DOHH2 (cell line): ENCODE results near the gene SH3GL1.

Experiments
- H3F3A ChIP-seq: fragments of 200-600 bp; sonication (generic), shearing (Covaris generic); 2 replicates; pipeline ENCODE4 v1.6.0; 2016; ENCODE audit warnings: antibody characterized with exemption, mild to moderate bottlenecking; ENCODE audit not compliant: control insufficient read depth, insufficient read depth
- H3K27ac ChIP-seq: fragments of 200-600 bp; sonication (generic); 2 replicates; pipeline ENCODE4 v1.5.1; 2014; ENCODE audit warnings: low read depth, mild to moderate bottlenecking, low read length, moderate library complexity
- H3K27me3 ChIP-seq: fragments of 200-600 bp; sonication (generic); 2 replicates; pipeline ENCODE4 v1.6.1; 2014; ENCODE audit warnings: mild to moderate bottlenecking, low read length, mixed read lengths; ENCODE audit not compliant: control insufficient read depth
- H3K36me3 ChIP-seq: fragments of 200-600 bp; sonication (generic); 2 replicates; pipeline ENCODE4 v1.6.1; 2014; ENCODE audit warnings: mild to moderate bottlenecking, low read length, moderate library complexity, mixed read lengths; ENCODE audit not compliant: control insufficient read depth
- H3K4me1 ChIP-seq: fragments of 200-600 bp; sonication (generic); 2 replicates; pipeline ENCODE4 v1.6.1; 2014; ENCODE audit warnings: mild to moderate bottlenecking, low read length, mixed read lengths; ENCODE audit not compliant: control insufficient read depth
- H3K4me2 ChIP-seq: fragments of 200-600 bp; sonication (generic); 2 replicates; pipeline ENCODE4 v1.6.0; 2014; ENCODE audit warnings: mild to moderate bottlenecking, low read length, moderate library complexity
- H3K4me3 ChIP-seq: fragments of 200-600 bp; sonication (generic); 2 replicates; pipeline ENCODE4 v1.5.1; 2014; ENCODE audit warnings: mild to moderate bottlenecking, low read length, mixed read lengths
- H3K79me2 ChIP-seq: fragments of 200-600 bp; sonication (generic); 2 replicates; pipeline ENCODE4 v1.6.1; 2014; ENCODE audit warnings: mild to moderate bottlenecking, low read length, mixed read lengths; ENCODE audit not compliant: control insufficient read depth
- H3K9me2 ChIP-seq: fragments of 200-600 bp; sonication (generic); replicated peaks from 2 replicates; pipeline ENCODE4 v1.6.1; 2014; ENCODE audit warnings: mild to moderate bottlenecking, low read length, mixed read lengths; ENCODE audit not compliant: control insufficient read depth
- H3K9me3 ChIP-seq: fragments of 200-600 bp; sonication (generic); 2 replicates; pipeline ENCODE4 v1.6.1; 2014; ENCODE audit warnings: antibody characterized with exemption, low read length, mixed read lengths; ENCODE audit not compliant: control insufficient read depth, insufficient read depth
- H4K20me1 ChIP-seq: fragments of 200-600 bp; sonication (generic); 2 replicates; pipeline ENCODE4 v1.6.0; 2014; ENCODE audit warnings: low read depth, mild to moderate bottlenecking, antibody characterized with exemption, low read length, moderate library complexity; ENCODE audit not compliant: control insufficient read depth, insufficient read depth
- CTCF ChIP-seq: fragments of 200-600 bp; sonication (generic); IDR thresholded peaks from one replicate; pipeline ENCODE4 v1.5.1; 2014; ENCODE audit warnings: antibody characterized with exemption, mild to moderate bottlenecking, low read depth, low read length; ENCODE audit not compliant: poor library complexity, severe bottlenecking
- EZH2phosphoT487 ChIP-seq: fragments of 200-600 bp; sonication (generic); IDR thresholded peaks from 2 replicates; pipeline ENCODE4 v1.6.1; 2017; ENCODE audit warnings: borderline replicate concordance, mild to moderate bottlenecking, antibody characterized with exemption, low read length, moderate library complexity, mixed read lengths

SH3GL1 gene

GRCh38 chr19:4328243-4328990 is 71.9 kb downstream of the SH3GL1 start:
- H3F3A ChIP-seq = no peaks in the 10 kb centered on the region
- no peaks in the 10 kb centered on the region for H3K9me2 ChIP-seq
- no peaks in the 10 kb centered on the region for H3K27me3 ChIP-seq
- H3K4me3 ChIP-seq = no peak overlapping the region
- H3K9me3 ChIP-seq = no peaks in the 10 kb centered on the region
- no peak overlapping the region for H3K4me2 ChIP-seq
- H3K27ac ChIP-seq = no peak overlapping the region
- H3K4me1 ChIP-seq = no peaks in the 10 kb centered on the region
- no peak for TF ChIP-seq CTCF
- no peak for TF ChIP-seq EZH2phosphoT487
- no peaks in the 10 kb centered on the region for H4K20me1 ChIP-seq
- no peaks in the 10 kb centered on the region for H3K36me3 ChIP-seq
- H3K79me2 ChIP-seq = no peaks in the 10 kb centered on the region

- Histone ChIP-seq H3K4me3 (no peak overlapping the region), H3K27ac (no peak overlapping the region), H3K36me3 (no peaks in the 10 kb centered on the region), H3F3A (no peaks in the 10 kb centered on the region), H3K9me2 (no peaks in the 10 kb centered on the region), H3K79me2 (no peaks in the 10 kb centered on the region), H3K4me2 (no peak overlapping the region), H3K9me3 (no peaks in the 10 kb centered on the region), H3K27me3 (no peaks in the 10 kb centered on the region), H4K20me1 (no peaks in the 10 kb centered on the region), H3K4me1 (no peaks in the 10 kb centered on the region)
- TF ChIP-seq EZH2phosphoT487 (no peak), CTCF (no peak)
Observed at GRCh38 chr19:4327877-4328242, 72.5 kb downstream of the SH3GL1 start.

- no peak overlapping the region for H3K4me3 ChIP-seq
- no peaks in the 10 kb centered on the region for H3K4me1 ChIP-seq
- no peaks in the 10 kb centered on the region for H3K27me3 ChIP-seq
- H3K9me3 ChIP-seq = no peaks in the 10 kb centered on the region
- H3F3A ChIP-seq = no peaks in the 10 kb centered on the region
- H3K79me2 ChIP-seq = no peaks in the 10 kb centered on the region
- H3K27ac ChIP-seq = no peak overlapping the region
- no peaks in the 10 kb centered on the region for H3K9me2 ChIP-seq
- H3K36me3 ChIP-seq = no peaks in the 10 kb centered on the region
- H3K4me2 ChIP-seq = no peak overlapping the region
- TF ChIP-seq CTCF = no peak
- TF ChIP-seq EZH2phosphoT487 = no peak
- H4K20me1 ChIP-seq = no peaks in the 10 kb centered on the region
Observed at GRCh38 chr19:4327252-4327876, 73.0 kb downstream of the SH3GL1 start.
